ENCODE results near the gene IL1R2.

The IL1R2 gene

GRCh38 chr2:102024410-102024809 lies 32.6 kb downstream of the IL1R2 start:
- no peak for DNase-seq

GRCh38 chr2:102025016-102025501 lies 33.3 kb downstream of the IL1R2 start:
- no peak for DNase-seq

- DNase-seq: no peak
These were observed 34.0 kb downstream of the IL1R2 start for GRCh38 chr2:102025583-102026267.

GRCh38 chr2:102027036-102027980 lies 35.5 kb downstream of the IL1R2 start:
- no peak for DNase-seq

GRCh38 chr2:102028470-102028869 lies 36.7 kb downstream of the IL1R2 start:
- DNase-seq: no peak

- DNase-seq: no peak
These were observed 37.6 kb downstream of the IL1R2 start for GRCh38 chr2:102029405-102029804.

- no peak for DNase-seq
These were observed 38.2 kb downstream of the IL1R2 start for GRCh38 chr2:102029952-102030351.

GRCh38 chr2:102030502-102030854 lies 38.7 kb downstream of the IL1R2 start:
- DNase-seq: no peak

GRCh38 chr2:102030855-102031527 lies 39.2 kb downstream of the IL1R2 start:
- no peak for DNase-seq

GRCh38 chr2:102032368-102033030 lies 40.7 kb downstream of the IL1R2 start:
- DNase-seq: no peak

- peak in 1 of 4 experiments; percentile 4 for DNase-seq
These were observed 41.4 kb downstream of the IL1R2 start for GRCh38 chr2:102033031-102033749.

- DNase-seq: no peak
These were observed 42.3 kb downstream of the IL1R2 start for GRCh38 chr2:102033750-102034682.

- DNase-seq: no peak
These were observed 43.2 kb downstream of the IL1R2 start for GRCh38 chr2:102034683-102035548.

- DNase-seq: no peak
These were observed 45.9 kb downstream of the IL1R2 start for GRCh38 chr2:102037681-102038080.

- DNase-seq: no peak
These were observed 48.5 kb downstream of the IL1R2 start for GRCh38 chr2:102040229-102040628.

- DNase-seq: no peak
These were observed 49.6 kb downstream of the IL1R2 start for GRCh38 chr2:102041351-102041750.

GRCh38 chr2:102042196-102043081 lies 50.7 kb downstream of the IL1R2 start:
- no peak for DNase-seq

GRCh38 chr2:102043560-102043959 lies 51.8 kb downstream of the IL1R2 start:
- DNase-seq: no peak

Data from activated naive CD4-positive, alpha-beta T cell (primary cell).